Aorta (tissue), 5 donors: ENCODE results near the gene EXD1. TPM values are rescaled to one million over a fixed set of nuclear protein-coding genes. Genes with fewer than 3 reads are reported as not detected.
"Not testable (repeated sequence)": the region's sequence is repeated elsewhere in the genome, so short reads cannot be mapped to it uniquely, and the experiment has no call there.

Experiments used
- ATAC-seq: fragments of 200-7000 bp; cut with Tn5 transposase; one replicate; pipeline ENCODE4 v1.9.1; 2022; ENCODE audit warnings: moderate library complexity; ENCODE audit not compliant: low FRiP score
- DNase-seq, 2 donors: peaks; one replicate each; pipeline ENCODE4 v3.0.0-alpha.2; 2020
- H3K27ac ChIP-seq, 2 donors: one replicate each; pipeline ENCODE4 v1.5.1; 2013; ENCODE audit warnings: low read length in 2 of 2, mild to moderate bottlenecking in 2 of 2, moderate library complexity in 2 of 2, control low read depth in 1 of 2, inconsistent platforms in 1 of 2, low read depth in 1 of 2
- H3K27me3 ChIP-seq, 2 donors: one replicate each; pipeline ENCODE4 v1.6.1; 2013; ENCODE audit warnings: control low read depth in 1 of 2, low read length in 1 of 2, mild to moderate bottlenecking in 1 of 2, moderate library complexity in 1 of 2; ENCODE audit not compliant: insufficient read depth in 2 of 2, control insufficient read depth in 1 of 2
- H3K36me3 ChIP-seq, 2 donors: one replicate each; pipeline ENCODE4 v1.6.1; 2013; ENCODE audit warnings: control low read depth in 1 of 2, low read length in 1 of 2, mild to moderate bottlenecking in 1 of 2; ENCODE audit not compliant: insufficient read depth in 2 of 2, control insufficient read depth in 1 of 2
- H3K4me1 ChIP-seq, 2 donors: one replicate each; pipeline ENCODE4 v1.6.1; 2013; ENCODE audit warnings: low read length in 2 of 2, control low read depth in 1 of 2, mild to moderate bottlenecking in 1 of 2, moderate library complexity in 1 of 2; ENCODE audit not compliant: insufficient read depth in 2 of 2, control insufficient read depth in 1 of 2
- H3K4me3 ChIP-seq, 2 donors: one replicate each; pipeline ENCODE4 v1.5.1; 2013; ENCODE audit warnings: low read length in 2 of 2, control low read depth in 1 of 2, mild to moderate bottlenecking in 1 of 2
- H3K9me3 ChIP-seq: one replicate; pipeline ENCODE4 v1.6.1; 2013; ENCODE audit warnings: mild to moderate bottlenecking, low read length; ENCODE audit not compliant: control insufficient read depth
- WGBS, 2 donors: extraction: QIAGEN DNeasy Blood & Tissue Kit; methylation state at CpG; one replicate each; pipeline ENCODE4 v1.1.7; 2013; 5-methylcytosine and 5-hydroxymethylcytosine counted together
- intact Hi-C, 2 donors: fragments of 100-400 bp; cut with DNase I; formaldehyde crosslinking; loops; one replicate each; pipeline versions ENCODE4 v1.14.2 to v1.15.0; 2022
- polyA plus RNA-seq, 2 donors: library from polyadenylated mRNA; stranded (reverse); fragments of 200-250 nt; gene quantifications; one replicate each; pipeline ENCODE4 v1.2.3, GENCODE V29; 2013
- total RNA-seq, 2 donors: library from RNA; stranded (reverse); fragmentation: NEBNext Ultra II Directional; extraction: Animal tissue kit (Norgen Biotek cat#: 25700); gene quantifications; one replicate each; pipeline ENCODE4 v1.2.1, GENCODE V29; 2021
- donor health status: healthy with polysubstance abuse.
- donor health status: Bipolar disorder and iron deficiency.
- donor health status: DM: no; HTN: no; CAD: no.
- donor health status: DM: no; HTN: no; CAD: no.
- donor health status: DM: yes; HTN: yes; CAD: no.

The EXD1 gene
- total and polyA plus RNA-seq, 4 donors: not detected

DNA sequence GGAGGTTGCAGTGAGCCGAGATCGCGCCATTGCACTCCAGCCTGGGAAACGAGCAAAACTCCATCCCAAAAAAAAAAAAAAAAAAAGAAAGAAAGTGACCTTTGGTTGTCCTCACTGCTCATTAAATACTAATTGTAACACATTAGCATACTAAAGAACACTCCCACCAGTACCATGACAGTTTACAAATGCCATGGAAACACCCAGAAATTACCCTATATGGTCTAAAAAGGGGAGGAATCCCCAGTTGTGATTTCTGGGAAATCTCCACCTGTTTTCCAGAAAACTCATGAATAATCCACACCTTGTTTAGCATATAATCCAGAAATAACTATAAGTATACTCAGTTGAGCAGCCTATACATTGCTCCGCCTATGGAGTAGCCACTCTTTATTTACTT, 90.9 kb downstream of the EXD1 start:
- H3K27me3 ChIP-seq: no peaks in the 10 kb centered on the region
- no peak overlapping the region for H3K4me3 ChIP-seq
- no peak for ATAC-seq
- no peaks in the 10 kb centered on the region for H3K9me3 ChIP-seq
- H3K36me3 ChIP-seq: no peaks in the 10 kb centered on the region
- no peak overlapping the region for H3K27ac ChIP-seq
- 89 to 95% methylated on average over 5 of the region's 5 CpGs for WGBS, 2 donors
- intact Hi-C loops: no loop called here
- no peak for DNase-seq
- no peaks in the 10 kb centered on the region for H3K4me1 ChIP-seq

DNA sequence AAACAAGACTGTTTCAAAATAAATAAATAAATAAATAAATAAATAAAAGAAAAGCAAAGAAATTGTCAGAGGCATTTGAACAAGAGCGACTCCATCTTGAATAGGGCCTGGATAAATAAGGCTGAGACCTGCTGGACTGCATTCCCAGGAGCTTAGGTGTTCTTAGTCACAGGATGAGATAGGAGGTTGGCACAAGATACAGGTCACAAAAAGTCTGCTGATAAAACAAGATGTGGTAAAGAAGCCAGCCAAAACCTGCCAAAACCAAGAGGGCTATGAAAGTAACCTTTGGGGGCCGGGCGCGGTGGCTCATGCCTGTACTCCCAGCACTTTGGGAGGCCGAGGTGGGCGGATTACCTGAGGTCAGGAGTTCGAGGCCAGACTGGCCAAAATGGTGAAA, 91.4 kb downstream of the EXD1 start:
- DNase-seq, intact Hi-C loops, H3K27me3 ChIP-seq, H3K4me3 ChIP-seq, H3K27ac ChIP-seq, H3K36me3 ChIP-seq, ATAC-seq, H3K9me3 ChIP-seq, H3K4me1 ChIP-seq: not testable (repeated sequence)
- 89 to 90% methylated on average over 7 of the region's 7 CpGs for WGBS, 2 donors

DNA sequence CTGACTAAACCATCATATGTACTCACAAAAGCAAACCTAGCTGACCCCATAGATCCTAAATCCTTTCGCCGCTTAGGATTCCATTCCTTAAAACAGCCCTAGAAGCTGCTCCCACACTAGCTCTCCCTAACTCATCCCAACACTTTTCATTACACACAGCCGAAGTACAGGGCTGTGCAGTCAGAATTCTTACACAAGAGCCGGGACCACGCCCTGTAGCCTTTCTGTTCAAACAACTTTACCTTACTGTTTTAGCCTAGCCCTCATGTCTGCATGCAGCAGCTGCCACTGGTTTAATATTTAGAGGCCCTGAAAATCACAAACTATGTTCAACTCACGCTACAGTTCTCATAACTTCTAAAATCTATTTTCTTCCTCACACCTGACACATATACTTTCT, 95.0 kb downstream of the EXD1 start:
- H3K36me3 ChIP-seq, DNase-seq, intact Hi-C loops, H3K9me3 ChIP-seq, ATAC-seq, H3K27me3 ChIP-seq, H3K27ac ChIP-seq, H3K4me1 ChIP-seq, H3K4me3 ChIP-seq: not testable (repeated sequence)
- 88 to 90% methylated on average over 6 of the region's 6 CpGs for WGBS, 2 donors

DNA sequence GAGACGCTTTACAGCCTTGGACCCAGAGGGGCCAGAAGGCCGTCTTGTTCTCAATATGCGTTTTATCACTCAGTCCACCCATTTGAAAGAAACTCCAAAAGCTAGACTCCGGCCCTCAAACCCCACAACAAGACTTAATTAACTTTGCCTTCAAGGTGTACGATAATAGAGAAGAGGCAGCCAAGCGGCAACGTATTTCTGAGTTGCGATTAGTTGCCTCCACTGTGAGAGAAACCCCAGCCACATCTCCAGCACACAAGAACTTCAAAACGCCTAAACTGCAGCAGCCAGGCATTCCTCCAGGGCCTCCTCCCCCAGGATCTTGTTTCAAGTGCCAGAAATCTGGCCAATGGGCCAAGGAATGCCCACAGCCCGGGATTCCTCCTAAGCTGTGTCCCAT, 97.1 kb downstream of the EXD1 start:
- ATAC-seq (no peak), DNase-seq (no peak)
- intact Hi-C loops: no loop called here
- Histone ChIP-seq H3K4me3 (no peak overlapping the region), H3K27ac (no peak overlapping the region), H3K9me3 (peaks cover 3% of the 10 kb centered on the region), H3K4me1 (no peaks in the 10 kb centered on the region), H3K27me3 (no peaks in the 10 kb centered on the region), H3K36me3 (no peaks in the 10 kb centered on the region)
- WGBS, 2 donors: 68 to 75% methylated on average over 10 of the region's 10 CpGs

Other genes starting within 250 kb of the EXD1 start
- gene INO80, start 114.5 kb downstream of the EXD1 start, total RNA-seq: 10 to 100 TPM; 23.5 to 25.1 TPM
- 1 to 10 TPM; 6.5 to 7.3 TPM for gene INO80, start 114.5 kb downstream of the EXD1 start, polyA plus RNA-seq
- 10 to 100 TPM; 60.4 to 60.8 TPM for gene CHP1, start 511 bp upstream of the EXD1 start, total RNA-seq
- 10 to 100 TPM; 28.1 to 44.8 TPM for gene CHP1, start 511 bp upstream of the EXD1 start, polyA plus RNA-seq
- under 1 TPM in 1 of 2 donors, not detected in 1; 0.51 TPM for gene OIP5, start 101.8 kb upstream of the EXD1 start, total RNA-seq
- 1 to 10 TPM in 1 of 2 donors, under 1 TPM in 1; 0.51 to 2.0 TPM for gene OIP5, start 101.8 kb upstream of the EXD1 start, polyA plus RNA-seq
- gene NUSAP1, start 102.1 kb upstream of the EXD1 start, total RNA-seq: 1 to 10 TPM; 2.9 to 6.7 TPM
- 1 to 10 TPM in 1 of 2 donors, under 1 TPM in 1; 0.90 to 9.0 TPM for gene NUSAP1, start 102.1 kb upstream of the EXD1 start, polyA plus RNA-seq
- gene NDUFAF1, start 171.7 kb upstream of the EXD1 start, total RNA-seq: 10 to 100 TPM; 10.4 to 14.2 TPM
- 10 to 100 TPM; 14.3 to 16.8 TPM for gene NDUFAF1, start 171.7 kb upstream of the EXD1 start, polyA plus RNA-seq
- gene RTF1, start 186.3 kb upstream of the EXD1 start, total RNA-seq: 10 to 100 TPM; 29.1 to 36.8 TPM
- 10 to 100 TPM; 15.4 to 27.5 TPM for gene RTF1, start 186.3 kb upstream of the EXD1 start, polyA plus RNA-seq